Natural killer cell (primary cell): Measurements from ENCODE around the gene FUT4. TPM values are rescaled to one million over a fixed set of nuclear protein-coding genes. Genes with fewer than 3 reads are reported as not detected.
"Not testable (repeated sequence)": the region's sequence is repeated elsewhere in the genome, so short reads cannot be mapped to it uniquely, and the experiment has no call there.

ENCODE experiments used
- ATAC-seq, 3 donors: fragments of 150-1000 bp in 2 of 3; fragments of 200-7000 bp in 1 of 3; cut with Tn5 transposase; 1 replicate in 1 of 3; 2 replicates in 2 of 3; pipeline ENCODE4 v1.10.0; 2021; ENCODE audit warnings: mild to moderate bottlenecking in 2 of 3, moderate library complexity in 2 of 3
- DNase-seq, 2 donors: peaks; one replicate each; pipeline versions ENCODE4 v3.0.0 to v3.0.0-alpha.2; 2013 to 2021; ENCODE audit warnings: mixed read lengths in 1 of 2
- H3K27ac ChIP-seq: one replicate; pipeline ENCODE4 v1.5.1; 2013; ENCODE audit warnings: mild to moderate bottlenecking, low read length
- H3K27me3 ChIP-seq: one replicate; pipeline ENCODE4 v1.6.1; 2013; ENCODE audit warnings: low read length; ENCODE audit not compliant: control insufficient read depth, insufficient read depth
- H3K36me3 ChIP-seq: one replicate; pipeline ENCODE4 v1.6.1; 2013; ENCODE audit warnings: low read length; ENCODE audit not compliant: control insufficient read depth, insufficient read depth
- H3K4me1 ChIP-seq: one replicate; pipeline ENCODE4 v1.6.1; 2013; ENCODE audit warnings: low read length; ENCODE audit not compliant: control insufficient read depth, insufficient read depth
- H3K4me3 ChIP-seq: one replicate; pipeline ENCODE4 v1.5.1; 2013; ENCODE audit warnings: low read length
- H3K9me3 ChIP-seq: one replicate; pipeline ENCODE4 v1.6.1; 2013; ENCODE audit warnings: low read length; ENCODE audit not compliant: control insufficient read depth, insufficient read depth
- H3K27ac Mint-ChIP-seq, 2 donors: one replicate each; pipeline ENCODE4 v1.8.0; 2022; ENCODE audit warnings: mild to moderate bottlenecking in 2 of 2, mixed read lengths in 2 of 2, moderate library complexity in 1 of 2
- H3K27me3 Mint-ChIP-seq, 2 donors: one replicate each; pipeline ENCODE4 v1.8.0; 2022; ENCODE audit warnings: low read depth in 2 of 2, mixed read lengths in 2 of 2
- H3K36me3 Mint-ChIP-seq: one replicate; pipeline ENCODE4 v1.8.0; 2022; ENCODE audit warnings: mixed read lengths
- H3K4me1 Mint-ChIP-seq, 2 donors: one replicate each; pipeline ENCODE4 v1.8.0; 2022; ENCODE audit warnings: mixed read lengths in 2 of 2
- H3K4me3 Mint-ChIP-seq: one replicate; pipeline ENCODE4 v1.8.0; 2022; ENCODE audit warnings: mild to moderate bottlenecking, moderate library complexity, mixed read lengths
- H3K9me3 Mint-ChIP-seq, 2 donors: one replicate each; pipeline ENCODE4 v1.8.0; 2022; ENCODE audit warnings: mixed read lengths in 2 of 2
- CTCF ChIP-seq: fragments of 200-600 bp; IDR thresholded peaks from one replicate; pipeline ENCODE4 v1.8.0; 2022; ENCODE audit warnings: antibody characterized with exemption
- WGBS: methylation state at CpG from one replicate; pipeline ENCODE4 v1.1.7; 2013; ENCODE audit warnings: missing lambda C conversion rate; ENCODE audit not compliant: insufficient coverage; 5-methylcytosine and 5-hydroxymethylcytosine counted together
- intact Hi-C: fragments of 100-400 bp; cut with micrococcal nuclease; formaldehyde crosslinking; loops from one replicate; pipeline ENCODE4 v1.14.2; 2022
- total RNA-seq, 4 donors: library from RNA; stranded (reverse); fragments of 120-200 nt in 1 of 4; gene quantifications; one replicate each; pipeline versions ENCODE4 v1.2.3 to v1.2.4, GENCODE V29; 2013 to 2022

The FUT4 gene
- total RNA-seq, 3 donors from 2014 or later (not counting 1 experiment from before 2014, with no cell fraction given), result 4.4 to 7.5 (median 5.6) TPM

- Histone ChIP-seq H3K4me3 (no peak overlapping the region), H3K36me3 (no peaks in the 10 kb centered on the region), H3K4me1 (no peaks in the 10 kb centered on the region), H3K27ac (no peak overlapping the region), H3K27me3 (no peaks in the 10 kb centered on the region), H3K9me3 (no peaks in the 10 kb centered on the region)
- Mint-ChIP-seq H3K4me1 (no peaks in the 10 kb centered on the region), H3K4me3 (no peak overlapping the region), H3K27me3 (no peaks in the 10 kb centered on the region), H3K36me3 (no peaks in the 10 kb centered on the region), H3K27ac (no peak overlapping the region), H3K9me3 (no peaks in the 10 kb centered on the region)
- ATAC-seq (no peak), DNase-seq (no peak)
- intact Hi-C loops, result no loop called here
- TF ChIP-seq CTCF, result no peak
- 96% methylated on average over 5 of the region's 5 CpGs for WGBS
These were observed 24.5 kb downstream of the FUT4 start for GRCh38 chr11:94568200-94568599.

- Histone ChIP-seq H3K36me3 (no peaks in the 10 kb centered on the region), H3K4me3 (no peak overlapping the region), H3K4me1 (no peaks in the 10 kb centered on the region), H3K9me3 (no peaks in the 10 kb centered on the region), H3K27me3 (no peaks in the 10 kb centered on the region), H3K27ac (no peak overlapping the region)
- Mint-ChIP-seq H3K27me3 (no peaks in the 10 kb centered on the region), H3K9me3 (no peaks in the 10 kb centered on the region), H3K27ac (no peak overlapping the region), H3K36me3 (no peaks in the 10 kb centered on the region), H3K4me1 (no peaks in the 10 kb centered on the region), H3K4me3 (no peak overlapping the region)
- TF ChIP-seq CTCF, result no peak
- intact Hi-C loops, result no loop called here
- no peak for ATAC-seq
- no peak for DNase-seq
- 96% methylated on average over 4 of the region's 4 CpGs for WGBS
These were observed 25.0 kb downstream of the FUT4 start for GRCh38 chr11:94568717-94569116.

GRCh38 chr11:94572975-94573374 is 29.3 kb downstream of the FUT4 start:
- H3K4me3 Mint-ChIP-seq, H3K4me1 Mint-ChIP-seq, H3K9me3 ChIP-seq, H3K27me3 Mint-ChIP-seq, H3K36me3 ChIP-seq, H3K27ac ChIP-seq, H3K4me3 ChIP-seq, intact Hi-C loops, H3K27me3 ChIP-seq, ATAC-seq, H3K4me1 ChIP-seq, DNase-seq, H3K9me3 Mint-ChIP-seq, H3K36me3 Mint-ChIP-seq, H3K27ac Mint-ChIP-seq: not testable (repeated sequence)
- WGBS, result no CpG with 5 or more reads among the region's 2 CpGs

GRCh38 chr11:94574193-94574961 is 30.7 kb downstream of the FUT4 start:
- WGBS, result 83% methylated on average over 13 of the region's 13 CpGs
- Histone ChIP-seq H3K4me3 (no peak overlapping the region), H3K9me3 (no peaks in the 10 kb centered on the region), H3K36me3 (no peaks in the 10 kb centered on the region), H3K4me1 (no peaks in the 10 kb centered on the region), H3K27me3 (no peaks in the 10 kb centered on the region), H3K27ac (no peak overlapping the region)
- TF ChIP-seq CTCF, result no peak
- no peaks in the 10 kb centered on the region for H3K36me3 Mint-ChIP-seq
- ATAC-seq, result no peak
- H3K4me1 Mint-ChIP-seq, result no peaks in the 10 kb centered on the region
- no peak overlapping the region for H3K4me3 Mint-ChIP-seq
- no peak for DNase-seq
- H3K9me3 Mint-ChIP-seq, result no peaks in the 10 kb centered on the region
- H3K27ac Mint-ChIP-seq, result no peak overlapping the region
- H3K27me3 Mint-ChIP-seq, result no peaks in the 10 kb centered on the region
- intact Hi-C loops, result no loop called here
